HepG2 (cell line): ENCODE data around the gene EDC3. TPM values are rescaled to one million over a fixed set of nuclear protein-coding genes. Genes with fewer than 3 reads are reported as not detected.

ENCODE experiments used
- ATAC-seq: fragments of 200-7000 bp; cut with Tn5 transposase; 3 replicates; pipeline ENCODE4 v1.9.1; 2020; ENCODE audit warnings: mild to moderate bottlenecking, moderate library complexity
- BruUV-seq: library from RNA; stranded (reverse); fragments of 400-500 nt; replicated peaks from 2 replicates; lab custom pipeline; 2021; lab: Mats Ljungman, UMichigan
- CTCF ChIA-PET: fragments of 300-600 bp; formaldehyde crosslinking; extraction: SDS; loops from one replicate; lab custom pipeline; 2021; ENCODE audit warnings: low total read pairs, inconsistent platforms, low intra/inter-chr PET ratio; lab: Yijun Ruan, JAX
- POLR2A ChIA-PET: fragments of 350-600 bp; sonication (Branson Sonifier 250); formaldehyde crosslinking; loops from one replicate; lab custom pipeline; 2020; ENCODE audit warnings: antibody characterized with exemption, inconsistent platforms; lab: Yijun Ruan, JAX
- DNase-seq: peaks from one replicate; pipeline ENCODE4 v3.0.0-alpha.2; 2015; ENCODE audit warnings: low spot score
- FAIRE-seq: peaks from 3 replicates; lab custom pipeline; 2011; peaks lifted over from hg19 to GRCh38; lab: Jason Lieb, UNC
- H2AFZ ChIP-seq: one replicate; pipeline ENCODE4 v1.6.1; 2011; ENCODE audit warnings: low read length, inconsistent platforms
- H3K27ac ChIP-seq: fragments of 300-600 bp; 3 replicates; pipeline ENCODE4 v1.8.0; 2011; ENCODE audit warnings: mixed run types, mild to moderate bottlenecking, mixed read lengths, low read length, inconsistent platforms; ENCODE audit not compliant: insufficient read depth; ENCODE audit errors: extremely low read length
- H3K27me3 ChIP-seq, 2 experiments: fragments of 200-600 bp in 1 of 2; 2 replicates in 1 of 2; 3 replicates in 1 of 2; pipeline versions ENCODE4 v1.6.0 to v1.8.0; 2011; ENCODE audit warnings: low read length in 2 of 2, mild to moderate bottlenecking in 2 of 2, moderate library complexity in 2 of 2, inconsistent platforms in 1 of 2; ENCODE audit not compliant: insufficient read depth in 2 of 2, control insufficient read depth in 1 of 2
- H3K36me3 ChIP-seq, 2 experiments: fragments of 200-600 bp in 1 of 2; replicated peaks in 1 of 2; 2 replicates in 1 of 2; 3 replicates in 1 of 2; pipeline versions ENCODE4 v1.5.1 to v1.8.0; 2011; ENCODE audit warnings: low read length in 2 of 2, inconsistent platforms in 1 of 2; ENCODE audit not compliant: insufficient read depth in 2 of 2, control insufficient read depth in 1 of 2
- H3K4me1 ChIP-seq: 2 replicates; pipeline ENCODE4 v1.5.1; 2012; ENCODE audit warnings: low read length, inconsistent platforms; ENCODE audit not compliant: insufficient read depth
- H3K4me2 ChIP-seq: 2 replicates; pipeline ENCODE4 v1.6.0; 2011; ENCODE audit warnings: low read depth, low read length, inconsistent platforms
- H3K4me3 ChIP-seq, 3 experiments: fragments of 200-600 bp in 1 of 3; sonication (generic), shearing (Covaris generic) in 1 of 3; replicated peaks in 1 of 3; 2 replicates each; pipeline ENCODE4 v1.5.1; 2011 to 2016; ENCODE audit warnings: low read length in 3 of 3, inconsistent platforms in 2 of 3, low read depth in 2 of 3, mild to moderate bottlenecking in 2 of 3, control low read depth in 1 of 3, mixed read lengths in 1 of 3; ENCODE audit not compliant: insufficient read depth in 1 of 3
- H3K79me2 ChIP-seq: one replicate; pipeline ENCODE4 v1.6.1; 2011; ENCODE audit warnings: low read length, inconsistent platforms; ENCODE audit not compliant: insufficient read depth
- H3K9ac ChIP-seq: 2 replicates; pipeline ENCODE4 v1.6.0; 2011; ENCODE audit warnings: mild to moderate bottlenecking, low read depth, low read length, inconsistent platforms; ENCODE audit not compliant: insufficient read depth
- H3K9me3 ChIP-seq: 2 replicates; pipeline ENCODE4 v1.5.1; 2012; ENCODE audit warnings: mild to moderate bottlenecking, low read length
- H4K20me1 ChIP-seq: 2 replicates; pipeline ENCODE4 v1.6.0; 2011; ENCODE audit warnings: inconsistent platforms, mild to moderate bottlenecking, low read length, moderate library complexity; ENCODE audit not compliant: insufficient read depth
- CREB1 ChIP-seq, 2 experiments: fragments of 450-650 bp in 1 of 2; IDR thresholded peaks; 2 replicates each; pipeline ENCODE4 v1.6.1; 2016 to 2017; ENCODE audit warnings: control low read depth in 1 of 2, mild to moderate bottlenecking in 1 of 2, missing compliant biosample characterization in 1 of 2, missing genetic modification characterization in 1 of 2
- HHEX ChIP-seq: IDR thresholded peaks from 2 replicates; pipeline ENCODE4 v1.6.1; 2016; ENCODE audit warnings: control low read depth
- HNRNPH1 ChIP-seq: fragments of 200-400 bp; formaldehyde crosslinking; optimal IDR thresholded peaks from 2 replicates; pipeline ENCODE3; 2017; ENCODE audit warnings: mild to moderate bottlenecking, low read depth, low read length
- KDM6A ChIP-seq: IDR thresholded peaks from 2 replicates; pipeline ENCODE4 v1.6.1; 2016; ENCODE audit warnings: low read depth
- NFYB ChIP-seq: sonication (generic); formaldehyde crosslinking; IDR thresholded peaks from 2 replicates; pipeline ENCODE4 v1.4.0; 2020; ENCODE audit warnings: missing genetic modification reagents
- SALL1 ChIP-seq: sonication (generic); formaldehyde crosslinking; IDR thresholded peaks from 2 replicates; pipeline ENCODE4 v1.8.0; 2022; ENCODE audit warnings: mild to moderate bottlenecking, missing genetic modification reagents
- SOX13 ChIP-seq, 3 experiments: fragments of 450-650 bp in 1 of 3; sonication (generic) in 1 of 3; formaldehyde crosslinking in 1 of 3; IDR thresholded peaks in 2 of 3; conservative IDR thresholded peaks in 1 of 3; 2 replicates each; pipeline versions ENCODE4 v1.5.0 to v1.6.1; 2016 to 2020; ENCODE audit warnings: antibody characterized with exemption in 1 of 3, mild to moderate bottlenecking in 1 of 3, missing compliant biosample characterization in 1 of 3, missing genetic modification reagents in 1 of 3, moderate library complexity in 1 of 3
- ZFP82 ChIP-seq: sonication (generic); formaldehyde crosslinking; IDR thresholded peaks from 2 replicates; pipeline ENCODE4 v1.5.1; 2020; ENCODE audit warnings: mild to moderate bottlenecking, missing genetic modification reagents, borderline replicate concordance
- ZIK1 ChIP-seq: sonication (generic); formaldehyde crosslinking; IDR thresholded peaks from 2 replicates; pipeline ENCODE4 v1.5.0; 2020; ENCODE audit warnings: mild to moderate bottlenecking, low read depth, missing genetic modification reagents, borderline replicate concordance
- ZNF10 ChIP-seq: sonication (generic); formaldehyde crosslinking; IDR thresholded peaks from 2 replicates; pipeline ENCODE4 v1.4.0; 2020; ENCODE audit warnings: mild to moderate bottlenecking, low read depth, missing genetic modification reagents, borderline replicate concordance
- ZNF430 ChIP-seq: sonication (generic); formaldehyde crosslinking; IDR thresholded peaks from 2 replicates; pipeline ENCODE4 v1.9.0; 2021; ENCODE audit warnings: mild to moderate bottlenecking, missing genetic modification reagents
- ZNF550 ChIP-seq: sonication (generic); formaldehyde crosslinking; IDR thresholded peaks from 2 replicates; pipeline ENCODE4 v1.4.0; 2020; ENCODE audit warnings: mild to moderate bottlenecking, missing genetic modification reagents, borderline replicate concordance
- ZNF605 ChIP-seq: sonication (generic); formaldehyde crosslinking; IDR thresholded peaks from 2 replicates; pipeline ENCODE4 v1.8.0; 2022; ENCODE audit warnings: mild to moderate bottlenecking, missing genetic modification reagents
- WGBS: methylation state at CpG from one replicate; pipeline ENCODE4 v1.1.6; 2017; ENCODE audit warnings: low lambda C conversion rate; 5-methylcytosine and 5-hydroxymethylcytosine counted together
- in situ Hi-C: cut with HindIII; loops from 2 replicates; pipeline ENCODE4 v1.10.0; 2017; ENCODE audit warnings: low pct_unique_long_range_greater_than_20kb; ENCODE audit not compliant: extremely low pct_ligation_motif_present
- intact Hi-C: fragments of 100-400 bp; cut with micrococcal nuclease; formaldehyde crosslinking; loops from one replicate; pipeline ENCODE4 v1.10.0; 2022; ENCODE audit not compliant: unreplicated experiment
- polyA plus RNA-seq, 8 experiments: library from polyadenylated mRNA; depleted of rRNA in 3 of 8; stranded (reverse) in 7 of 8; unstranded in 1 of 8; fragments of >200 nt; fragmentation: Illumina TruSeq in 4 of 8; extraction: Trizol in 4 of 8; gene quantifications; 2 replicates each; pipeline versions ENCODE4 v1.2.1 to v1.2.3, GENCODE V29; 2011 to 2016; ENCODE audit warnings: low read depth in 4 of 8, missing spikeins in 1 of 8, mixed read lengths in 1 of 8; ENCODE audit not compliant: insufficient read depth in 1 of 8
- total RNA-seq, 5 experiments: library from RNA; depleted of rRNA; stranded (reverse); fragments of >200 nt; fragmentation: Illumina TruSeq; extraction: Trizol; gene quantifications; 2 replicates each; pipeline ENCODE4 v1.2.3, GENCODE V29; 2016; ENCODE audit warnings: low read depth in 1 of 5
- TF ChIP-seq, protein P1 (sequence below): sonication (generic); formaldehyde crosslinking; IDR thresholded peaks from 2 replicates; pipeline ENCODE4 v1.5.1; 2020; ENCODE audit warnings: mild to moderate bottlenecking, missing genetic modification reagents
- TF ChIP-seq, protein P2 (sequence below): sonication (generic); formaldehyde crosslinking; conservative IDR thresholded peaks from 2 replicates; pipeline ENCODE4 v1.4.0; 2020; ENCODE audit warnings: missing genetic modification reagents
- TF ChIP-seq, protein P3 (sequence below): sonication (generic); formaldehyde crosslinking; conservative IDR thresholded peaks from 2 replicates; pipeline ENCODE4 v1.4.0; 2020; ENCODE audit warnings: mild to moderate bottlenecking, missing genetic modification reagents, moderate library complexity

Gene EDC3
- total and polyA plus RNA-seq, 2 of the 13 experiments (the other 11 are each of a cell fraction or from before 2014, with no cell fraction given): 17.4 to 32.0 TPM

DNA sequence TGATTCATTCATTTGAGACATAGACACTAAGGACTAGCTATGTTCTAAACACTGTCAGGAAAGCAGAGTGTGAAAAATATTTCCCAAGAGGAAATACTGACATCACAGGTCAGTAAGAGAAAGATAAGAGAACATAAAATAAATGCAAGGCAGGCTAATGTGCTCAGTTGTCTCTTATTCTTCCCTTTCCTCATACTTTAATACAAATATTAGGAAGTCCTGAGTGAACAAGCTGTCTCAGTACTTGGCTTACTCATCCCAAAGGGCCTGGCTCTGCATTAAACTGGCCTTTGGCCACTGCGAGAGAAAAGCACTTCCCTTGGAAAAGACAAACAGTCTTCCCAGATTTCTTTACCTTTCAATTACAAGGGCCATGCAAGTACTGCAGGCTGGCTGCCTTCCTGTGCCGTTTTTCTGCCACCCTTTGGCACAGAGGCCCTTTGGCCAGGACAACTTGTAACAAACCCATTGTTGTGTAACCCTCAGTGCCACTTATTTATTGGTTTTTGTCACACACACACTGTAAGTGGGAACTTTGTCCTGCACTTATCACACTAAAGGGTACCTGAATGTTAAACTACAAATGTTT lies 31.7 kb downstream of the EDC3 start:
- Histone ChIP-seq H4K20me1 (peaks cover 10% of the 10 kb centered on the region), H3K27ac (peak overlapping the region; percentile 43), H3K9ac (no peak overlapping the region), H3K4me3 (no peak overlapping the region), H3K36me3 (peaks cover 0 to 18% of the 10 kb centered on the region in 2 experiments; a peak in 2 of 5 replicates), H3K27me3 (no peaks in the 10 kb centered on the region), H3K4me2 (peak overlapping the region; percentile 19), H3K79me2 (peaks cover 14% of the 10 kb centered on the region), H3K4me1 (peaks cover 21% of the 10 kb centered on the region), H3K9me3 (no peaks in the 10 kb centered on the region), H2AFZ (no peak overlapping the region)
- POLR2A ChIA-PET: interaction anchor here (0.6 kb wide), 1 partner anchor 49 kb away, joined by 3 read pairs; the partner anchor contains the start of gene CLK3
- DNase-seq (peak; percentile 20), ATAC-seq (peak; percentile 75), FAIRE-seq (no peak)
- WGBS: 0% methylated on average over 2 of the region's 2 CpGs
- in situ Hi-C loops (no loop called here), intact Hi-C loops (no loop called here)
- CTCF ChIA-PET: no interaction called here
- BruUV-seq: no TSS peak
- TF ChIP-seq SOX13 (IDR thresholded peaks at IDR 0.05) (no peak), SOX13 (CRISPR knock-in tag; conservative IDR thresholded peaks at IDR 0.05 in 1 of 2, IDR thresholded peaks at IDR 0.05 in 1 of 2) (peak in 1 of 2 experiments; percentile 38; a peak in 2 of 4 replicates), ZFP82 (CRISPR knock-in tag) (no peak), ZNF550 (CRISPR knock-in tag) (no peak), ZNF430 (CRISPR knock-in tag) (no peak), KDM6A (CRISPR knock-in tag) (no peak), ZNF10 (CRISPR knock-in tag) (no peak), HNRNPH1 (no peak), NFYB (CRISPR knock-in tag) (no peak), CREB1 (IDR thresholded peaks at IDR 0.05) (no peak), CREB1 (CRISPR knock-in tag; IDR thresholded peaks at IDR 0.05) (no peak), ZNF605 (no peak), ZIK1 (CRISPR knock-in tag) (no peak), SALL1 (peak; percentile 35), HHEX (CRISPR knock-in tag) (no peak)
- TF ChIP-seq, protein P1, sequence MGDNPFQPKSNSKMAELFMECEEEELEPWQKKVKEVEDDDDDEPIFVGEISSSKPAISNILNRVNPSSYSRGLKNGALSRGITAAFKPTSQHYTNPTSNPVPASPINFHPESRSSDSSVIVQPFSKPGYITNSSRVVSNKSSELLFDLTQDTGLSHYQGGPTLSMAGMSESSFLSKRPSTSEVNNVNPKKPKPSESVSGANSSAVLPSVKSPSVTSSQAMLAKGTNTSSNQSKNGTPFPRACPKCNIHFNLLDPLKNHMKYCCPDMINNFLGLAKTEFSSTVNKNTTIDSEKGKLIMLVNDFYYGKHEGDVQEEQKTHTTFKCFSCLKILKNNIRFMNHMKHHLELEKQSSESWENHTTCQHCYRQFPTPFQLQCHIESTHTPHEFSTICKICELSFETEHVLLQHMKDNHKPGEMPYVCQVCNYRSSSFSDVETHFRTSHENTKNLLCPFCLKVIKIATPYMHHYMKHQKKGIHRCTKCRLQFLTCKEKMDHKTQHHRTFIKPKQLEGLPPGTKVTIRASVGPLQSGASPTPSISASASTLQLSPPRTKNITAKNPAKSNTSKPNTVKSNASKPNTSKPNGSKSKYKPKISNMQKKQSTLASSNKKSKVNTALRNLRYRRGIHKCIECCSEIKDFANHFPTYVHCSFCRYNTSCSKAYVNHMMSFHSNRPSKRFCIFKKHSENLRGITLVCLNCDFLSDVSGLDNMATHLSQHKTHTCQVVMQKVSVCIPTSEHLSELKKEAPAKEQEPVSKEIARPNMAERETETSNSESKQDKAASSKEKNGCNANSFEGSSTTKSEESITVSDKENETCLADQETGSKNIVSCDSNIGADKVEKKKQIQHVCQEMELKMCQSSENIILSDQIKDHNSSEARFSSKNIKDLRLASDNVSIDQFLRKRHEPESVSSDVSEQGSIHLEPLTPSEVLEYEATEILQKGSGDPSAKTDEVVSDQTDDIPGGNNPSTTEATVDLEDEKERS (CRISPR knock-in tag): no peak
- TF ChIP-seq, protein P2, sequence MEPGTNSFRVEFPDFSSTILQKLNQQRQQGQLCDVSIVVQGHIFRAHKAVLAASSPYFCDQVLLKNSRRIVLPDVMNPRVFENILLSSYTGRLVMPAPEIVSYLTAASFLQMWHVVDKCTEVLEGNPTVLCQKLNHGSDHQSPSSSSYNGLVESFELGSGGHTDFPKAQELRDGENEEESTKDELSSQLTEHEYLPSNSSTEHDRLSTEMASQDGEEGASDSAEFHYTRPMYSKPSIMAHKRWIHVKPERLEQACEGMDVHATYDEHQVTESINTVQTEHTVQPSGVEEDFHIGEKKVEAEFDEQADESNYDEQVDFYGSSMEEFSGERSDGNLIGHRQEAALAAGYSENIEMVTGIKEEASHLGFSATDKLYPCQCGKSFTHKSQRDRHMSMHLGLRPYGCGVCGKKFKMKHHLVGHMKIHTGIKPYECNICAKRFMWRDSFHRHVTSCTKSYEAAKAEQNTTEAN (CRISPR knock-in tag): peak; percentile 53; the same call in 1 of the 2 replicates
- TF ChIP-seq, protein P3, sequence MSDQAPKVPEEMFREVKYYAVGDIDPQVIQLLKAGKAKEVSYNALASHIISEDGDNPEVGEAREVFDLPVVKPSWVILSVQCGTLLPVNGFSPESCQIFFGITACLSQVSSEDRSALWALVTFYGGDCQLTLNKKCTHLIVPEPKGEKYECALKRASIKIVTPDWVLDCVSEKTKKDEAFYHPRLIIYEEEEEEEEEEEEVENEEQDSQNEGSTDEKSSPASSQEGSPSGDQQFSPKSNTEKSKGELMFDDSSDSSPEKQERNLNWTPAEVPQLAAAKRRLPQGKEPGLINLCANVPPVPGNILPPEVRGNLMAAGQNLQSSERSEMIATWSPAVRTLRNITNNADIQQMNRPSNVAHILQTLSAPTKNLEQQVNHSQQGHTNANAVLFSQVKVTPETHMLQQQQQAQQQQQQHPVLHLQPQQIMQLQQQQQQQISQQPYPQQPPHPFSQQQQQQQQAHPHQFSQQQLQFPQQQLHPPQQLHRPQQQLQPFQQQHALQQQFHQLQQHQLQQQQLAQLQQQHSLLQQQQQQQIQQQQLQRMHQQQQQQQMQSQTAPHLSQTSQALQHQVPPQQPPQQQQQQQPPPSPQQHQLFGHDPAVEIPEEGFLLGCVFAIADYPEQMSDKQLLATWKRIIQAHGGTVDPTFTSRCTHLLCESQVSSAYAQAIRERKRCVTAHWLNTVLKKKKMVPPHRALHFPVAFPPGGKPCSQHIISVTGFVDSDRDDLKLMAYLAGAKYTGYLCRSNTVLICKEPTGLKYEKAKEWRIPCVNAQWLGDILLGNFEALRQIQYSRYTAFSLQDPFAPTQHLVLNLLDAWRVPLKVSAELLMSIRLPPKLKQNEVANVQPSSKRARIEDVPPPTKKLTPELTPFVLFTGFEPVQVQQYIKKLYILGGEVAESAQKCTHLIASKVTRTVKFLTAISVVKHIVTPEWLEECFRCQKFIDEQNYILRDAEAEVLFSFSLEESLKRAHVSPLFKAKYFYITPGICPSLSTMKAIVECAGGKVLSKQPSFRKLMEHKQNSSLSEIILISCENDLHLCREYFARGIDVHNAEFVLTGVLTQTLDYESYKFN (CRISPR knock-in tag): peak; percentile 25; the same call in 1 of the 2 replicates
